Ishikawa (cell line): ENCODE data around the gene C21orf91.

ENCODE experiments used
- CEBPB ChIP-seq: IDR thresholded peaks from 2 replicates; pipeline ENCODE4 v1.6.1; 2012
- CREB1 ChIP-seq: IDR thresholded peaks from 2 replicates; pipeline ENCODE4 v1.6.1; 2012; ENCODE audit warnings: low read depth
- EGR1 ChIP-seq: IDR thresholded peaks from 2 replicates; pipeline ENCODE4 v1.6.1; 2012
- EP300 ChIP-seq: IDR thresholded peaks from 2 replicates; pipeline ENCODE4 v1.6.1; 2012; ENCODE audit warnings: borderline replicate concordance
- FOXM1 ChIP-seq: IDR thresholded peaks from 2 replicates; pipeline ENCODE4 v1.6.1; 2012; ENCODE audit warnings: low read depth, borderline replicate concordance
- MAX ChIP-seq: IDR thresholded peaks from 2 replicates; pipeline ENCODE4 v1.6.1; 2012
- NFIC ChIP-seq: IDR thresholded peaks from 2 replicates; pipeline ENCODE4 v1.6.1; 2012
- RAD21 ChIP-seq: IDR thresholded peaks from 2 replicates; pipeline ENCODE4 v1.6.1; 2012; ENCODE audit warnings: low read depth
- REST ChIP-seq: IDR thresholded peaks from 2 replicates; pipeline ENCODE4 v1.6.1; 2012; ENCODE audit warnings: low read depth, mild to moderate bottlenecking
- TAF1 ChIP-seq: IDR thresholded peaks from 2 replicates; pipeline ENCODE4 v1.6.1; 2012; ENCODE audit warnings: low read depth, mild to moderate bottlenecking
- TCF12 ChIP-seq: IDR thresholded peaks from 2 replicates; pipeline ENCODE4 v1.6.1; 2012; ENCODE audit warnings: low read depth
- TEAD4 ChIP-seq: IDR thresholded peaks from 2 replicates; pipeline ENCODE4 v1.6.1; 2012
- USF1 ChIP-seq: IDR thresholded peaks from 2 replicates; pipeline ENCODE4 v1.6.1; 2012
- YY1 ChIP-seq: IDR thresholded peaks from 2 replicates; pipeline ENCODE4 v1.6.1; 2012; ENCODE audit warnings: low read depth
- ZBTB7A ChIP-seq: IDR thresholded peaks from 2 replicates; pipeline ENCODE4 v1.6.1; 2012; ENCODE audit warnings: low read depth

Gene C21orf91

GRCh38 chr21:17802572-17802971 is 16.6 kb downstream of the C21orf91 start:
- TF ChIP-seq MAX (no peak), TAF1 (no peak), EP300 (no peak), USF1 (no peak), TEAD4 (no peak), CEBPB (no peak), FOXM1 (no peak), EGR1 (no peak), ZBTB7A (no peak), TCF12 (no peak), REST (no peak), YY1 (no peak), CREB1 (no peak), NFIC (no peak), RAD21 (no peak)

GRCh38 chr21:17799414-17800164 is 19.6 kb downstream of the C21orf91 start:
- TF ChIP-seq EP300 (no peak), USF1 (no peak), YY1 (no peak), NFIC (no peak), TEAD4 (no peak)

- no peak for TF ChIP-seq NFIC
- TF ChIP-seq EGR1: no peak
- TF ChIP-seq REST: no peak
- TF ChIP-seq YY1: no peak
- TF ChIP-seq RAD21: no peak
- no peak for TF ChIP-seq MAX
- TF ChIP-seq TAF1: no peak
- no peak for TF ChIP-seq CREB1
- no peak for TF ChIP-seq CEBPB
- no peak for TF ChIP-seq ZBTB7A
- TF ChIP-seq USF1: no peak
- no peak for TF ChIP-seq TCF12
- no peak for TF ChIP-seq TEAD4
- TF ChIP-seq FOXM1: no peak
Measured at GRCh38 chr21:17798796-17799195, 20.4 kb downstream of the C21orf91 start.

GRCh38 chr21:17797967-17798366 is 21.2 kb downstream of the C21orf91 start:
- no peak for TF ChIP-seq USF1
- TF ChIP-seq RAD21: no peak
- no peak for TF ChIP-seq TAF1
- TF ChIP-seq MAX: no peak
- no peak for TF ChIP-seq EP300
- TF ChIP-seq TEAD4: no peak
- no peak for TF ChIP-seq NFIC
- no peak for TF ChIP-seq CEBPB
- no peak for TF ChIP-seq FOXM1
- no peak for TF ChIP-seq TCF12
- no peak for TF ChIP-seq EGR1
- TF ChIP-seq REST: no peak
- TF ChIP-seq YY1: no peak
- TF ChIP-seq ZBTB7A: no peak
